Measurements from ENCODE around the gene ISG20.

The ISG20 gene

DNA sequence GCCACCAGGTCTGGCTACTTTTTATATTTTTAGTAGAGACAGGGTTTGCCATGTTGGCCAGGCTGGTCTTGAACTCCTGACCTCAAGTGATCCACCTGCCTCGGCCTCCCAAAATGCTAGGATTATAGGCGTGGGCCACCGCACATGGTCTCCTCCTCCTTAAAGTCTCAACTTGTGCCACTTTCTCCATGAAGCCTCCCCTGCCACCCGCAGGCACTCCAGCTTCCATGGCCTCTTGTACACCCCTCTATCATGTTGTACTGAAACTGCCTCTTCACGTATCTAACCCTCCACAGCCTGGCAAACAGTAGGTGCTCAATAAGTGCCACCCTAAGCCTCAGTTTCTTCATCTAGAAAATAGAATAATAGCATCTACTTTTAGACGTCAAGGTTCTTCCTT lies 39.9 kb downstream of the ISG20 start:
- TF ChIP-seq ZNF112 (tag by site-specific recombination; IDR thresholded peaks at IDR 0.05) (no peak), ZNF658 (tag by site-specific recombination; IDR thresholded peaks at IDR 0.05) (no peak), OVOL3 (tag by site-specific recombination; IDR thresholded peaks at IDR 0.05) (no peak), ZNF664 (tag by site-specific recombination; IDR thresholded peaks at IDR 0.05) (no peak), ZNF174 (tag by site-specific recombination; IDR thresholded peaks at IDR 0.05) (no peak), ZNF777 (tag by site-specific recombination; IDR thresholded peaks at IDR 0.05; ENCODE audit: borderline replicate concordance) (no peak), ZNF76 (tag by site-specific recombination; IDR thresholded peaks at IDR 0.05; ENCODE audit: borderline replicate concordance, low read depth) (no peak), GLI4 (tag by site-specific recombination; IDR thresholded peaks at IDR 0.05) (no peak), BCL11A (tag by site-specific recombination; IDR thresholded peaks at IDR 0.05; ENCODE audit: low read depth) (no peak), GFI1B (tag by site-specific recombination; IDR thresholded peaks at IDR 0.05) (no peak), ZNF292 (tag by site-specific recombination; IDR thresholded peaks at IDR 0.05; ENCODE audit: borderline replicate concordance, low read depth) (no peak)
- TF ChIP-seq, protein P1, sequence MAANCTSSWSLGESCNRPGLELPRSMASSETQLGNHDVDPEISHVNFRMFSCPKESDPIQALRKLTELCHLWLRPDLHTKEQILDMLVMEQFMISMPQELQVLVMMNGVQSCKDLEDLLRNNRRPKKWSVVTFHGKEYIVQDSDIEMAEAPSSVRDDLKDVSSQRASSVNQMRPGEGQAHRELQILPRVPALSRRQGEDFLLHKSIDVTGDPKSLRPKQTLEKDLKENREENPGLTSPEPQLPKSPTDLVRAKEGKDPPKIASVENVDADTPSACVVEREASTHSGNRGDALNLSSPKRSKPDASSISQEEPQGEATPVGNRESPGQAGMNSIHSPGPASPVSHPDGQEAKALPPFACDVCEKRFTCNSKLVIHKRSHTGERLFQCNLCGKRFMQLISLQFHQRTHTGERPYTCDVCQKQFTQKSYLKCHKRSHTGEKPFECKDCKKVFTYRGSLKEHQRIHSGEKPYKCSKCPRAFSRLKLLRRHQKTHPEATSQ (tag by site-specific recombination; IDR thresholded peaks at IDR 0.05): no peak
- TF ChIP-seq, protein P2, sequence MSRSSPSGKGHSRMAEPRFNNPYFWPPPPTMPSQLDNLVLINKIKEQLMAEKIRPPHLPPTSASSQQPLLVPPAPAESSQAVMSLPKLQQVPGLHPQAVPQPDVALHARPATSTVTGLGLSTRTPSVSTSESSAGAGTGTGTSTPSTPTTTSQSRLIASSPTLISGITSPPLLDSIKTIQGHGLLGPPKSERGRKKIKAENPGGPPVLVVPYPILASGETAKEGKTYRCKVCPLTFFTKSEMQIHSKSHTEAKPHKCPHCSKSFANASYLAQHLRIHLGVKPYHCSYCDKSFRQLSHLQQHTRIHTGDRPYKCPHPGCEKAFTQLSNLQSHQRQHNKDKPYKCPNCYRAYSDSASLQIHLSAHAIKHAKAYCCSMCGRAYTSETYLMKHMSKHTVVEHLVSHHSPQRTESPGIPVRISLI (tag by site-specific recombination; IDR thresholded peaks at IDR 0.05): no peak
- H3K4me1 ChIP-seq (ENCODE audit: control insufficient read depth, insufficient read depth, low read length): no peaks in the 10 kb centered on the region
- POLR2A ChIA-PET: no interaction called here
- no peaks in the 10 kb centered on the region for H3K9me3 ChIP-seq (ENCODE audit: control insufficient read depth, insufficient read depth, low read depth, low read length)
- H3K36me3 ChIP-seq (ENCODE audit: control insufficient read depth in 2 of 2, insufficient read depth in 1 of 2, low read length in 2 of 2): no peaks in the 10 kb centered on the region
- H3K27ac ChIP-seq (ENCODE audit: extremely low read depth, low read depth, low read length): no peak overlapping the region
- H3K4me3 ChIP-seq (ENCODE audit: low read depth, low read length): no peak overlapping the region
- CTCF ChIA-PET: no interaction called here

DNA sequence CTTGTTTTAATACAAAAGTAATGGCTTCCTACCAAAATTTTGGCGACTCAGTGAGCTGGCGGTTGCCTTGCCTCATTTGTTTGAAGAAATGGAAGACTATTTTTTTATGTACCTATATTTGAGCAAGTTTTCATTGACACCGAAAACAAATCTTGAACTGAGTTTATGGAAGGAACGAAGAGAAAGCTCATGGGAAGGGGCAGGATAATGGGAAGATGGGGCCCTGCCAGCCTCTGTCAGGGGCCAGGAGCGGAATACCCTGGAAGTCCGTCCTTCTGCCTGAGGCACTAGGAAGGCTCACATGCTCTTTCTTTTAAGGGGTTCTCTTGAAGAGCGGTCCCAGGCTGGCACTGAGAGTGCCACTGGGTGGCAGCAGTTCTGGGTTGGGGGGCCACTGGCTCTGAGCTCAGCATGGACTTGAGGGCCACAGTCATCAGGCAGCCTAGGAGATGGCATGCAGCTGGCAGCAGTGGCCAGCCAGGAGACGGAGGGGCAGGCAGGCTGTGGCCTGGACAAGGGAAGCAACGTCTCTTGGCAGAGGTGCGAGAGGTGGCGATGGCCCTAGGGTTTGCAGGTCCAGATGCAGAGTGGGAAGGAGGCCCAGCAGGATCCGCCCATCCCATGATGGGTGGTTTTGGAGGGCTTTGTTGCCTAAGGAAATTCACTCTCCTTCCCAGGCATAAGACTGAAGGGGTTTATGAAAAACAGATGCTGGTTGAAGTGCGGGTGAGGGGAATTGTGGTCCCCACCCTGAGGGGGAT lies 41.6 kb downstream of the ISG20 start:
- H3K36me3 ChIP-seq (ENCODE audit: control insufficient read depth in 2 of 2, insufficient read depth in 1 of 2, low read length in 2 of 2): no peaks in the 10 kb centered on the region
- no peaks in the 10 kb centered on the region for H3K4me1 ChIP-seq (ENCODE audit: control insufficient read depth, insufficient read depth, low read length)
- no peaks in the 10 kb centered on the region for H3K9me3 ChIP-seq (ENCODE audit: control insufficient read depth, insufficient read depth, low read depth, low read length)
- CTCF ChIA-PET: interaction anchor here (0.6 to 1.0 kb wide), 3 partner anchors 21 to 320 kb away, joined by 3 read pairs; no protein-coding TSS in a partner anchor
- H3K4me3 ChIP-seq (ENCODE audit: low read depth, low read length): no peak overlapping the region
- TF ChIP-seq ZNF341 (tag by site-specific recombination; IDR thresholded peaks at IDR 0.05; ENCODE audit: low read depth): no peak
- TF ChIP-seq, protein P3, sequence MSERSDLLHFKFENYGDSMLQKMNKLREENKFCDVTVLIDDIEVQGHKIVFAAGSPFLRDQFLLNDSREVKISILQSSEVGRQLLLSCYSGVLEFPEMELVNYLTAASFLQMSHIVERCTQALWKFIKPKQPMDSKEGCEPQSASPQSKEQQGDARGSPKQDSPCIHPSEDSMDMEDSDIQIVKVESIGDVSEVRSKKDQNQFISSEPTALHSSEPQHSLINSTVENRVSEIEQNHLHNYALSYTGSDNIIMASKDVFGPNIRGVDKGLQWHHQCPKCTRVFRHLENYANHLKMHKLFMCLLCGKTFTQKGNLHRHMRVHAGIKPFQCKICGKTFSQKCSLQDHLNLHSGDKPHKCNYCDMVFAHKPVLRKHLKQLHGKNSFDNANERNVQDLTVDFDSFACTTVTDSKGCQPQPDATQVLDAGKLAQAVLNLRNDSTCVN (tag by site-specific recombination; optimal IDR thresholded peaks at IDR 0.05): no peak
- TF ChIP-seq ZNF530 (tag by site-specific recombination; IDR thresholded peaks at IDR 0.05; ENCODE audit: low read depth): no peak
- TF ChIP-seq ZNF76 (tag by site-specific recombination; IDR thresholded peaks at IDR 0.05; ENCODE audit: borderline replicate concordance, low read depth): no peak
- TF ChIP-seq ZNF148 (tag by site-specific recombination; IDR thresholded peaks at IDR 0.05; ENCODE audit: borderline replicate concordance): no peak
- TF ChIP-seq, protein P4, sequence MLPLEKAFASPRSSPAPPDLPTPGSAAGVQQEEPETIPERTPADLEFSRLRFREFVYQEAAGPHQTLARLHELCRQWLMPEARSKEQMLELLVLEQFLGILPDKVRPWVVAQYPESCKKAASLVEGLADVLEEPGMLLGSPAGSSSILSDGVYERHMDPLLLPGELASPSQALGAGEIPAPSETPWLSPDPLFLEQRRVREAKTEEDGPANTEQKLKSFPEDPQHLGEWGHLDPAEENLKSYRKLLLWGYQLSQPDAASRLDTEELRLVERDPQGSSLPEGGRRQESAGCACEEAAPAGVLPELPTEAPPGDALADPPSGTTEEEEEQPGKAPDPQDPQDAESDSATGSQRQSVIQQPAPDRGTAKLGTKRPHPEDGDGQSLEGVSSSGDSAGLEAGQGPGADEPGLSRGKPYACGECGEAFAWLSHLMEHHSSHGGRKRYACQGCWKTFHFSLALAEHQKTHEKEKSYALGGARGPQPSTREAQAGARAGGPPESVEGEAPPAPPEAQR (tag by site-specific recombination; IDR thresholded peaks at IDR 0.05): no peak
- no peak for TF ChIP-seq ZNF138 (tag by site-specific recombination; IDR thresholded peaks at IDR 0.05; ENCODE audit: borderline replicate concordance)
- TF ChIP-seq ZSCAN16 (tag by site-specific recombination; IDR thresholded peaks at IDR 0.05): no peak
- TF ChIP-seq EGR2 (tag by site-specific recombination; IDR thresholded peaks at IDR 0.05; ENCODE audit: low read depth): no peak
- TF ChIP-seq ZNF404 (tag by site-specific recombination; IDR thresholded peaks at IDR 0.05): no peak
- no peak for TF ChIP-seq ZNF416 (tag by site-specific recombination; IDR thresholded peaks at IDR 0.05)
- TF ChIP-seq BCL11A (tag by site-specific recombination; IDR thresholded peaks at IDR 0.05; ENCODE audit: low read depth): no peak
- no peak for TF ChIP-seq SALL2 (tag by site-specific recombination; IDR thresholded peaks at IDR 0.05; ENCODE audit: borderline replicate concordance)
- no peak for TF ChIP-seq ZBTB48 (tag by site-specific recombination; IDR thresholded peaks at IDR 0.05)
- TF ChIP-seq ZNF777 (tag by site-specific recombination; IDR thresholded peaks at IDR 0.05; ENCODE audit: borderline replicate concordance): no peak
- TF ChIP-seq ZNF529 (tag by site-specific recombination; IDR thresholded peaks at IDR 0.05; ENCODE audit: insufficient replicate concordance): no peak
- TF ChIP-seq ZNF585B (tag by site-specific recombination; IDR thresholded peaks at IDR 0.05): no peak
- POLR2A ChIA-PET: no interaction called here
- H3K27ac ChIP-seq (ENCODE audit: extremely low read depth, low read depth, low read length): no peak overlapping the region
